B cell (primary cell): ENCODE measurements around the gene IGHMBP2.

Experiments
- EZH2 ChIP-seq: IDR thresholded peaks from 2 replicates; pipeline ENCODE4 v1.6.1; 2012; ENCODE audit warnings: borderline replicate concordance, low read depth, mild to moderate bottlenecking, moderate library complexity, low read length; ENCODE audit not compliant: insufficient read depth, poor library complexity, severe bottlenecking
- TF ChIP-seq, protein P1 (sequence below): fragments of 200-600 bp; IDR thresholded peaks from one replicate; pipeline ENCODE4 v1.8.0; 2022; ENCODE audit warnings: antibody characterized with exemption, mild to moderate bottlenecking

DNA sequence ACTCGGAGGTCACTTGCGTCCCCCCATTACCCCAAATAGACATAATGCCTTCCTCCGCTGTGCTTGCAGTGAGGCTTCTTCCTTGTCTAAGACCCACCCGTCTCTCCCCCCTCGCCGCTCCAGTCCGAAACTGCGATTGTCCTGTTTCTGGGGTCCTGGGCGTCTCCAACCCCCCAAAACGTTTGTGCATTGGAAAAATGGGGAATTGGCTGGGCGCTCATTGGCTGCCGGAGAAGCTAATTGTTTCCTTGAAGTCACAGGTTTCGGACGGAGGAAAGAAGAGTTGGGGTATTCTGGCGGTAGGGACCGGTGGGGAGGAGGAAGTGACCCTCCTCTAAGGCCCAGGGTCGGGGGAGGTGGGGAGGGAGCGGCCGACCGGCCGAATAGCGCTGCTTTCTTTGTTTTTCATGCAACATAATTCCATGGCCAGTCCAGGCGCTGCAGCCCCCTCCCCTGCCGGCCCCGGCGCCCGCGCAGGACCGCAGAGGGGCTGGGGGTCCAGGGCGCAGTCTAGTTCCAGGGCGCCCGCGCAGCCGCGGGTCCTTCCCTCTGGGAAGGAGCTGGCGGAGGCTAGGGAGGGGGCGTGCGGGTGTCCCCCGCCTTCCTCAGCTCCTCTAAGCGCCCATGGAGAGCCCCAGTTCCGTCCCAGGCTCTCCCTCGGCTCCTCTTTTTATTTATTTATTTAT lies 49.3 kb upstream of the IGHMBP2 start:
- TF ChIP-seq, protein P1, sequence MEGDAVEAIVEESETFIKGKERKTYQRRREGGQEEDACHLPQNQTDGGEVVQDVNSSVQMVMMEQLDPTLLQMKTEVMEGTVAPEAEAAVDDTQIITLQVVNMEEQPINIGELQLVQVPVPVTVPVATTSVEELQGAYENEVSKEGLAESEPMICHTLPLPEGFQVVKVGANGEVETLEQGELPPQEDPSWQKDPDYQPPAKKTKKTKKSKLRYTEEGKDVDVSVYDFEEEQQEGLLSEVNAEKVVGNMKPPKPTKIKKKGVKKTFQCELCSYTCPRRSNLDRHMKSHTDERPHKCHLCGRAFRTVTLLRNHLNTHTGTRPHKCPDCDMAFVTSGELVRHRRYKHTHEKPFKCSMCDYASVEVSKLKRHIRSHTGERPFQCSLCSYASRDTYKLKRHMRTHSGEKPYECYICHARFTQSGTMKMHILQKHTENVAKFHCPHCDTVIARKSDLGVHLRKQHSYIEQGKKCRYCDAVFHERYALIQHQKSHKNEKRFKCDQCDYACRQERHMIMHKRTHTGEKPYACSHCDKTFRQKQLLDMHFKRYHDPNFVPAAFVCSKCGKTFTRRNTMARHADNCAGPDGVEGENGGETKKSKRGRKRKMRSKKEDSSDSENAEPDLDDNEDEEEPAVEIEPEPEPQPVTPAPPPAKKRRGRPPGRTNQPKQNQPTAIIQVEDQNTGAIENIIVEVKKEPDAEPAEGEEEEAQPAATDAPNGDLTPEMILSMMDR = no peak
- TF ChIP-seq EZH2 = no peak
